Fibroblast of lung (primary cell): Measurements from ENCODE around the gene ZNF638. TPM values are rescaled to one million over a fixed set of nuclear protein-coding genes. Genes with fewer than 3 reads are reported as not detected.

Source experiments
- DNase-seq, 2 donors: peaks; one replicate each; pipeline versions ENCODE4 v3.0.0 to v3.0.0-alpha.2; 2010; ENCODE audit warnings: low read depth in 2 of 2
- H2AFZ ChIP-seq: 2 replicates; pipeline ENCODE4 v1.5.1; 2012; ENCODE audit warnings: low read length, control low read depth, inconsistent platforms
- H3K27ac ChIP-seq: 2 replicates; pipeline ENCODE4 v1.5.1; 2011; ENCODE audit warnings: low read length, control low read depth; ENCODE audit not compliant: insufficient read depth
- H3K27me3 ChIP-seq: 2 replicates; pipeline ENCODE4 v1.5.1; 2011; ENCODE audit warnings: mild to moderate bottlenecking, low read length; ENCODE audit not compliant: control insufficient read depth, insufficient read depth
- H3K36me3 ChIP-seq: 2 replicates; pipeline ENCODE4 v1.5.1; 2011; ENCODE audit warnings: low read length; ENCODE audit not compliant: control insufficient read depth, insufficient read depth
- H3K4me1 ChIP-seq: 2 replicates; pipeline ENCODE4 v1.5.1; 2011; ENCODE audit warnings: low read length; ENCODE audit not compliant: control insufficient read depth, insufficient read depth; ENCODE audit errors: extremely low read depth
- H3K4me2 ChIP-seq: 2 replicates; pipeline ENCODE4 v1.5.1; 2011; ENCODE audit warnings: low read length, control low read depth; ENCODE audit not compliant: insufficient read depth; ENCODE audit errors: extremely low read depth
- H3K4me3 ChIP-seq, 4 experiments: fragments of 200-600 bp in 1 of 4; sonication (generic) in 1 of 4; replicated peaks in 1 of 4; 2 replicates each; pipeline ENCODE4 v1.5.1; 2011 to 2016; ENCODE audit warnings: low read length in 4 of 4, low read depth in 3 of 4, mild to moderate bottlenecking in 3 of 4, control low read depth in 2 of 4, inconsistent platforms in 1 of 4, mixed read lengths in 1 of 4; ENCODE audit not compliant: insufficient read depth in 1 of 4; ENCODE audit errors: control extremely low read depth in 1 of 4
- H3K79me2 ChIP-seq: 2 replicates; pipeline ENCODE4 v1.5.1; 2012; ENCODE audit warnings: mild to moderate bottlenecking, low read length, inconsistent platforms; ENCODE audit not compliant: control insufficient read depth, insufficient read depth
- H3K9ac ChIP-seq: 2 replicates; pipeline ENCODE4 v1.5.1; 2011; ENCODE audit warnings: mild to moderate bottlenecking, low read length, control low read depth; ENCODE audit not compliant: insufficient read depth
- H3K9me3 ChIP-seq: 2 replicates; pipeline ENCODE4 v1.5.1; 2012; ENCODE audit warnings: low read depth, low read length; ENCODE audit not compliant: control insufficient read depth, insufficient read depth
- H4K20me1 ChIP-seq: 2 replicates; pipeline ENCODE4 v1.5.1; 2011; ENCODE audit warnings: low read length; ENCODE audit not compliant: control insufficient read depth, insufficient read depth; ENCODE audit errors: extremely low read depth
- CTCF ChIP-seq, 2 donors: IDR thresholded peaks in 1 of 2; conservative IDR thresholded peaks in 1 of 2; 1 replicate in 1 of 2; 2 replicates in 1 of 2; pipeline ENCODE4 v1.5.1; 2011 to 2012; ENCODE audit warnings: low read length in 2 of 2, control low read depth in 1 of 2, inconsistent platforms in 1 of 2, low read depth in 1 of 2, mild to moderate bottlenecking in 1 of 2
- EZH2 ChIP-seq: IDR thresholded peaks from 2 replicates; pipeline ENCODE4 v1.5.1; 2012; ENCODE audit warnings: low read length, control low read depth, mild to moderate bottlenecking; ENCODE audit errors: missing control alignments
- polyA plus RNA-seq, 2 donors: library from polyadenylated mRNA; depleted of rRNA in 1 of 2; stranded (reverse) in 1 of 2; unstranded in 1 of 2; fragments of >200 nt; gene quantifications; 2 replicates each; pipeline ENCODE4 v1.2.1, GENCODE V29; 2011 to 2012; ENCODE audit warnings: missing spikeins in 1 of 2
- total RNA-seq: library from RNA; depleted of rRNA; stranded (reverse); fragments of >200 nt; gene quantifications from 2 replicates; pipeline ENCODE4 v1.2.1, GENCODE V29; 2014

The ZNF638 gene
- total and polyA plus RNA-seq, 2 donors (not counting 1 experiment from before 2014, with no cell fraction given), result 63.8 to 190 TPM

GRCh38 chr2:71370015-71370414 is 38.4 kb downstream of the ZNF638 start:
- H2AFZ ChIP-seq, result no peak overlapping the region
- H3K4me2 ChIP-seq, result no peak overlapping the region
- no peaks in the 10 kb centered on the region for H3K4me1 ChIP-seq
- TF ChIP-seq CTCF (conservative IDR thresholded peaks at IDR 0.05 in 1 of 2, IDR thresholded peaks at IDR 0.05 in 1 of 2; ENCODE audit: low read depth in 1 of 2, low read length in 2 of 2), result no peak
- TF ChIP-seq EZH2, result no peak
- no peaks in the 10 kb centered on the region for H3K9me3 ChIP-seq
- H3K36me3 ChIP-seq, result peaks cover 7% of the 10 kb centered on the region
- H4K20me1 ChIP-seq, result no peaks in the 10 kb centered on the region
- no peak overlapping the region for H3K27ac ChIP-seq
- DNase-seq, result no peak
- H3K27me3 ChIP-seq, result no peaks in the 10 kb centered on the region
- H3K79me2 ChIP-seq, result no peaks in the 10 kb centered on the region
- no peak overlapping the region for H3K9ac ChIP-seq
- no peak overlapping the region for H3K4me3 ChIP-seq

GRCh38 chr2:71372042-71372441 is 40.5 kb downstream of the ZNF638 start:
- Histone ChIP-seq H3K4me3 (no peak overlapping the region), H3K36me3 (peaks cover 5% of the 10 kb centered on the region), H3K9me3 (no peaks in the 10 kb centered on the region), H3K4me2 (no peak overlapping the region), H3K27me3 (no peaks in the 10 kb centered on the region), H3K9ac (no peak overlapping the region), H3K27ac (no peak overlapping the region), H3K79me2 (no peaks in the 10 kb centered on the region), H3K4me1 (no peaks in the 10 kb centered on the region), H4K20me1 (no peaks in the 10 kb centered on the region), H2AFZ (no peak overlapping the region)
- TF ChIP-seq EZH2, result no peak
- TF ChIP-seq CTCF (conservative IDR thresholded peaks at IDR 0.05 in 1 of 2, IDR thresholded peaks at IDR 0.05 in 1 of 2; ENCODE audit: low read depth in 1 of 2, low read length in 2 of 2), result no peak
- no peak for DNase-seq

- Histone ChIP-seq H2AFZ (no peak overlapping the region), H3K4me3 (no peak overlapping the region), H3K9me3 (no peaks in the 10 kb centered on the region), H3K4me1 (peaks cover 3% of the 10 kb centered on the region), H3K4me2 (no peak overlapping the region), H3K27ac (no peak overlapping the region), H4K20me1 (no peaks in the 10 kb centered on the region), H3K27me3 (no peaks in the 10 kb centered on the region), H3K9ac (no peak overlapping the region), H3K36me3 (peaks cover 4% of the 10 kb centered on the region), H3K79me2 (no peaks in the 10 kb centered on the region)
- peak; percentile 84 to 89 for DNase-seq
- TF ChIP-seq EZH2 (no peak), CTCF (conservative IDR thresholded peaks at IDR 0.05 in 1 of 2, IDR thresholded peaks at IDR 0.05 in 1 of 2; ENCODE audit: low read depth in 1 of 2, low read length in 2 of 2) (no peak)
Measured at GRCh38 chr2:71379086-71379485, 47.5 kb downstream of the ZNF638 start.
